OCI-LY3 (cell line): ENCODE results near the gene AGBL4.

Source experiments
- CTCF ChIP-seq: fragments of 200-600, 300-600 bp; sonication (generic); IDR thresholded peaks from 2 replicates; pipeline ENCODE4 v1.5.1; 2014; ENCODE audit warnings: antibody characterized with exemption, low read length, low read depth
- EZH2phosphoT487 ChIP-seq: fragments of 200-600 bp; shearing (Covaris generic); IDR thresholded peaks from 2 replicates; pipeline ENCODE4 v1.6.1; 2018; ENCODE audit warnings: antibody characterized with exemption, mixed run types, low read depth

GRCh38 chr1:49160677-49161076 is 863.1 kb downstream of the AGBL4 start:
- no peak for TF ChIP-seq CTCF
- TF ChIP-seq EZH2phosphoT487, result no peak
